Stomach (tissue), 9 donors: ENCODE measurements around the gene SPTBN5. TPM values are rescaled to one million over a fixed set of nuclear protein-coding genes. Genes with fewer than 3 reads are reported as not detected.

Experiments
- DNase-seq, 2 donors: peaks; one replicate each; pipeline versions ENCODE4 v3.0.0 to v3.0.0-alpha.2; 2013 to 2019
- H3K27ac ChIP-seq, 5 donors: fragments of 200-600 bp in 4 of 5; sonication (generic) in 4 of 5; one replicate each; pipeline ENCODE4 v1.5.1; 2013 to 2019; ENCODE audit warnings: mild to moderate bottlenecking in 1 of 5, moderate library complexity in 1 of 5
- H3K27me3 ChIP-seq, 3 donors: fragments of 200-600 bp; sonication (generic); one replicate each; pipeline ENCODE4 v1.5.1; 2017 to 2019; ENCODE audit warnings: mixed run types in 1 of 3
- H3K36me3 ChIP-seq, 4 donors: fragments of 200-600 bp; sonication (generic); 1 replicate in 3 of 4; 2 replicates in 1 of 4; pipeline ENCODE4 v1.5.1; 2016 to 2019
- H3K4me1 ChIP-seq, 4 donors: fragments of 200-600 bp; sonication (generic); one replicate each; pipeline ENCODE4 v1.5.1; 2016 to 2019
- H3K4me3 ChIP-seq, 4 donors: fragments of 200-600 bp; sonication (generic) in 3 of 4; one replicate each; pipeline ENCODE4 v1.5.1; 2016 to 2019; ENCODE audit warnings: mild to moderate bottlenecking in 1 of 4
- H3K9me3 ChIP-seq, 4 donors: fragments of 200-600 bp; sonication (generic); one replicate each; pipeline ENCODE4 v1.5.1; 2016 to 2019
- CTCF ChIP-seq, 7 experiments: fragments of 450-650 bp in 4 of 7; fragments of 200-600 bp in 3 of 7; sonication (generic) in 3 of 7; IDR thresholded peaks; one replicate each; pipeline ENCODE4 v1.5.1; 2016 to 2019; ENCODE audit warnings: antibody characterized with exemption in 7 of 7, control low read depth in 2 of 7, mild to moderate bottlenecking in 1 of 7
- EP300 ChIP-seq: sonication (generic); formaldehyde crosslinking; IDR thresholded peaks from one replicate; pipeline ENCODE4 v1.6.1; 2017; ENCODE audit warnings: antibody characterized with exemption
- POLR2A ChIP-seq, 4 donors: fragments of 450-650 bp; IDR thresholded peaks; one replicate each; pipeline ENCODE4 v1.6.1; 2016; ENCODE audit warnings: antibody characterized with exemption in 4 of 4, control low read depth in 2 of 4, mild to moderate bottlenecking in 1 of 4, moderate library complexity in 1 of 4
- POLR2AphosphoS5 ChIP-seq, 3 donors: sonication (generic); formaldehyde crosslinking; IDR thresholded peaks; one replicate each; pipeline ENCODE4 v1.6.1; 2016; ENCODE audit warnings: antibody characterized with exemption in 3 of 3
- WGBS, 5 donors: extraction: QIAGEN DNeasy Blood & Tissue Kit in 3 of 5; methylation state at CpG; one replicate each; pipeline versions ENCODE4 v1.1.5 to v1.1.7; 2013 to 2018; 5-methylcytosine and 5-hydroxymethylcytosine counted together
- intact Hi-C: fragments of 100-400 bp; cut with DNase I; formaldehyde crosslinking; loops from one replicate; pipeline ENCODE4 v1.15.1; 2023; ENCODE audit warnings: low total_unique reads
- polyA plus RNA-seq, 3 donors: library from polyadenylated mRNA; stranded (reverse); fragments of 200-250 nt; gene quantifications; one replicate each; pipeline ENCODE4 v1.2.3, GENCODE V29; 2013
- total RNA-seq, 5 donors: library from RNA; depleted of rRNA; stranded (reverse); fragments of >200 nt; gene quantifications; one replicate each; pipeline versions ENCODE4 v1.1.0 to v1.2.3, GENCODE V29; 2014 to 2016
- donor health status: healthy with polysubstance abuse.
- donor health status: Bipolar disorder and iron deficiency.
- donor health status: healthy.

SPTBN5 gene
- total and polyA plus RNA-seq, 8 donors = 0.29 to 4.9 (median 2.6) TPM; not detected in 1

GRCh38 chr15:41932511-41933289, 38.8 kb upstream of the SPTBN5 start:
- no peak for DNase-seq
- H3K27ac ChIP-seq = peak overlapping the region in 4 of 5 donors; percentile 62 to 79 (median 75)
- TF ChIP-seq POLR2A (IDR thresholded peaks at IDR 0.05) = no peak
- TF ChIP-seq CTCF (IDR thresholded peaks at IDR 0.05) = no peak
- TF ChIP-seq POLR2AphosphoS5 (IDR thresholded peaks at IDR 0.05) = no peak
- TF ChIP-seq EP300 = no peak
- H3K36me3 ChIP-seq = no peaks in the 10 kb centered on the region
- H3K27me3 ChIP-seq = no peaks in the 10 kb centered on the region
- WGBS, 5 donors = 60 to 76% (median 62%) methylated on average over 16 of the region's 16 CpGs
- H3K4me3 ChIP-seq = no peak overlapping the region
- H3K4me1 ChIP-seq = peaks cover 48 to 72% (median 61%) of the 10 kb centered on the region in 4 donors
- intact Hi-C loops = no loop called here
- no peaks in the 10 kb centered on the region for H3K9me3 ChIP-seq

GRCh38 chr15:41932101-41932500, 38.2 kb upstream of the SPTBN5 start:
- Histone ChIP-seq H3K27ac (no peak overlapping the region), H3K27me3 (no peaks in the 10 kb centered on the region), H3K9me3 (no peaks in the 10 kb centered on the region), H3K36me3 (no peaks in the 10 kb centered on the region), H3K4me3 (no peak overlapping the region), H3K4me1 (peaks cover 54 to 78% (median 66%) of the 10 kb centered on the region in 4 donors)
- WGBS, 5 donors = 92 to 96% (median 95%) methylated on average over 9 of the region's 9 CpGs
- no peak for TF ChIP-seq POLR2A (IDR thresholded peaks at IDR 0.05)
- no peak for TF ChIP-seq POLR2AphosphoS5 (IDR thresholded peaks at IDR 0.05)
- no peak for TF ChIP-seq CTCF (IDR thresholded peaks at IDR 0.05)
- no peak for TF ChIP-seq EP300
- intact Hi-C loops = no loop called here
- DNase-seq = no peak

DNA sequence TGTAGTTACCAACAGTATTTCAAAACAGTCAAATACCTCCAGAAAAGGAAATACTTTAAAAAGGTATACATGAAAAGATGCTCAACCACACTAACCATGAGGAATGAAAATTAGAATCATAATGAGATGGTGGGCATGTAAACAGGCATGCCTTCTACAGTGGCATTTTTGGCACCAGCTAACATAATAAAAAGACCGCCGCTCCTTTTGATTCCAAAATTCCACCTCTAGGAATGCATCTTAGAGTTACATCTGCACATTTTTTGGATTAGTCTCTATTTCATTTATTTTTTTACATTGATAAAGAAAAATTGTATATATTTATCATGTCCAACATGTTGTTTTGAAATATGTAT, 37.0 kb upstream of the SPTBN5 start:
- Histone ChIP-seq H3K27me3 (no peaks in the 10 kb centered on the region), H3K36me3 (no peaks in the 10 kb centered on the region), H3K9me3 (no peaks in the 10 kb centered on the region), H3K4me1 (peaks cover 62 to 90% (median 79%) of the 10 kb centered on the region in 4 donors), H3K4me3 (no peak overlapping the region), H3K27ac (peak overlapping the region in 4 of 5 donors; percentile 65 to 74 (median 67))
- intact Hi-C loops = no loop called here
- TF ChIP-seq POLR2A (IDR thresholded peaks at IDR 0.05) (no peak), POLR2AphosphoS5 (IDR thresholded peaks at IDR 0.05) (no peak), CTCF (IDR thresholded peaks at IDR 0.05) (no peak), EP300 (no peak)
- no peak for DNase-seq
- 88 to 100% (median 93%) methylated on average over 2 of the region's 2 CpGs for WGBS, 5 donors

- Histone ChIP-seq H3K9me3 (no peaks in the 10 kb centered on the region), H3K27ac (peak overlapping the region; percentile 47 to 74 (median 66)), H3K27me3 (no peaks in the 10 kb centered on the region), H3K4me1 (peaks cover 64 to 94% (median 82%) of the 10 kb centered on the region in 4 donors), H3K4me3 (no peak overlapping the region), H3K36me3 (no peaks in the 10 kb centered on the region)
- intact Hi-C loops = no loop called here
- no peak for TF ChIP-seq CTCF (IDR thresholded peaks at IDR 0.05)
- TF ChIP-seq POLR2AphosphoS5 (IDR thresholded peaks at IDR 0.05) = peak in 1 of 3 donors; percentile 9
- peak in 1 of 2 donors; percentile 66 for DNase-seq
- 45 to 57% (median 51%) methylated on average over 8 of the region's 8 CpGs for WGBS, 5 donors
Observed at GRCh38 chr15:41930221-41930866, 36.5 kb upstream of the SPTBN5 start.
